Left colon (tissue), 2 donors: ENCODE results near the gene MERTK. TPM values are rescaled to one million over a fixed set of nuclear protein-coding genes. Genes with fewer than 3 reads are reported as not detected.
"Not testable (repeated sequence)": the region's sequence is repeated elsewhere in the genome, so short reads cannot be mapped to it uniquely, and the experiment has no call there.

Experiments
- ATAC-seq: fragments of 200-7000 bp; cut with Tn5 transposase; one replicate; pipeline ENCODE4 v1.9.1; 2020; ENCODE audit warnings: mild to moderate bottlenecking, moderate library complexity
- DNase-seq, 2 donors: peaks; one replicate each; pipeline ENCODE4 v3.0.0-alpha.2; 2020
- intact Hi-C, 2 donors: fragments of 100-400 bp; cut with DNase I in 1 of 2; cut with micrococcal nuclease in 1 of 2; formaldehyde crosslinking; loops; one replicate each; pipeline versions ENCODE4 v1.11.2 to v1.14.0; 2022; cut with DNase I, micrococcal nuclease
- total RNA-seq, 2 donors: library from RNA; stranded (reverse); fragmentation: NEBNext Ultra II Directional; extraction: Animal tissue kit (Norgen Biotek cat#: 25700); gene quantifications; one replicate each; pipeline ENCODE4 v1.2.1, GENCODE V29; 2021
- donor health status: DM: no; HTN: no; CAD: no.
- donor health status: DM: yes; HTN: yes; CAD: no.

The MERTK gene
- total RNA-seq, 2 donors from 2014 or later, result 9.0 to 9.2 TPM

- intact Hi-C loops, result no loop called here
- DNase-seq (peak; percentile 98 to 100), ATAC-seq (peak; percentile 66)
Measured at GRCh38 chr2:112053917-112054846, 155.8 kb downstream of the MERTK start.

GRCh38 chr2:112054847-112055729, 156.7 kb downstream of the MERTK start, which contains the start of gene TMEM87B:
TMEM87B (plus strand) TSS chr2:112055269; CDS start chr2:112055592, 323 bp downstream.
- ATAC-seq, result peak; percentile 67
- DNase-seq, result peak; percentile 98 to 99
- intact Hi-C loops, result no loop called here

GRCh38 chr2:112055730-112056625, 157.6 kb downstream of the MERTK start:
- DNase-seq (peak; percentile 67 to 76), ATAC-seq (peak; percentile 30)
- intact Hi-C loops, result no loop called here

GRCh38 chr2:112056626-112056987, 158.2 kb downstream of the MERTK start:
- intact Hi-C loops, result no loop called here
- ATAC-seq (no peak), DNase-seq (no peak)

GRCh38 chr2:112059671-112060070, 161.3 kb downstream of the MERTK start:
- DNase-seq, result no peak
- intact Hi-C loops, result no loop called here
- ATAC-seq, result no peak

- no peak for ATAC-seq
- intact Hi-C loops, result no loop called here
- DNase-seq, result no peak
Measured at GRCh38 chr2:112061299-112061698, 162.9 kb downstream of the MERTK start.

GRCh38 chr2:112061840-112062239, 163.4 kb downstream of the MERTK start:
- DNase-seq (no peak), ATAC-seq (no peak)
- intact Hi-C loops, result no loop called here

- intact Hi-C loops, result no loop called here
- DNase-seq (no peak), ATAC-seq (no peak)
Measured at GRCh38 chr2:112062894-112063293, 164.5 kb downstream of the MERTK start.

GRCh38 chr2:112065486-112065885, 167.1 kb downstream of the MERTK start:
- intact Hi-C loops, result no loop called here
- no peak for ATAC-seq
- DNase-seq, result no peak

GRCh38 chr2:112065966-112066365, 167.6 kb downstream of the MERTK start:
- DNase-seq (no peak), ATAC-seq (no peak)
- intact Hi-C loops, result no loop called here

- intact Hi-C loops, DNase-seq, ATAC-seq: not testable (repeated sequence)
Measured at GRCh38 chr2:112069794-112070193, 171.4 kb downstream of the MERTK start.

GRCh38 chr2:112073875-112074274, 175.5 kb downstream of the MERTK start:
- intact Hi-C loops, result no loop called here

GRCh38 chr2:112074506-112074905, 176.1 kb downstream of the MERTK start:
- DNase-seq (no peak), ATAC-seq (no peak)
- intact Hi-C loops, result no loop called here

More at GRCh38 chr2:112073875-112074274, 175.5 kb downstream of the MERTK start:
- ATAC-seq (peak; percentile 80), DNase-seq (no peak)

GRCh38 chr2:112075490-112076260, 177.3 kb downstream of the MERTK start:
- DNase-seq (no peak), ATAC-seq (peak; percentile 65)
- intact Hi-C loops, result no loop called here

- intact Hi-C loops, result no loop called here
- DNase-seq (no peak), ATAC-seq (no peak)
Measured at GRCh38 chr2:112077814-112078213, 179.4 kb downstream of the MERTK start.
